Ishikawa (cell line): Measurements from ENCODE around the gene FAM180A.

Source experiments
- CEBPB ChIP-seq: IDR thresholded peaks from 2 replicates; pipeline ENCODE4 v1.6.1; 2012
- CREB1 ChIP-seq: IDR thresholded peaks from 2 replicates; pipeline ENCODE4 v1.6.1; 2012; ENCODE audit warnings: low read depth
- EGR1 ChIP-seq: IDR thresholded peaks from 2 replicates; pipeline ENCODE4 v1.6.1; 2012
- EP300 ChIP-seq: IDR thresholded peaks from 2 replicates; pipeline ENCODE4 v1.6.1; 2012; ENCODE audit warnings: borderline replicate concordance
- FOXM1 ChIP-seq: IDR thresholded peaks from 2 replicates; pipeline ENCODE4 v1.6.1; 2012; ENCODE audit warnings: low read depth, borderline replicate concordance
- NFIC ChIP-seq: IDR thresholded peaks from 2 replicates; pipeline ENCODE4 v1.6.1; 2012
- RAD21 ChIP-seq: IDR thresholded peaks from 2 replicates; pipeline ENCODE4 v1.6.1; 2012; ENCODE audit warnings: low read depth
- REST ChIP-seq: IDR thresholded peaks from 2 replicates; pipeline ENCODE4 v1.6.1; 2012; ENCODE audit warnings: low read depth, mild to moderate bottlenecking
- TAF1 ChIP-seq: IDR thresholded peaks from 2 replicates; pipeline ENCODE4 v1.6.1; 2012; ENCODE audit warnings: low read depth, mild to moderate bottlenecking
- TCF12 ChIP-seq: IDR thresholded peaks from 2 replicates; pipeline ENCODE4 v1.6.1; 2012; ENCODE audit warnings: low read depth
- TEAD4 ChIP-seq: IDR thresholded peaks from 2 replicates; pipeline ENCODE4 v1.6.1; 2012
- YY1 ChIP-seq: IDR thresholded peaks from 2 replicates; pipeline ENCODE4 v1.6.1; 2012; ENCODE audit warnings: low read depth
- ZBTB7A ChIP-seq: IDR thresholded peaks from 2 replicates; pipeline ENCODE4 v1.6.1; 2012; ENCODE audit warnings: low read depth
- TF ChIP-seq, protein P1 (sequence below): IDR thresholded peaks from 2 replicates; pipeline ENCODE4 v1.6.1; 2012
- TF ChIP-seq, protein P2 (sequence below): IDR thresholded peaks from 2 replicates; pipeline ENCODE4 v1.6.1; 2012

Gene FAM180A

GRCh38 chr7:135719688-135720087, 28.9 kb downstream of the FAM180A start:
- TF ChIP-seq TCF12 (no peak), ZBTB7A (no peak), EGR1 (no peak), YY1 (no peak), CREB1 (no peak)
- TF ChIP-seq, protein P1, sequence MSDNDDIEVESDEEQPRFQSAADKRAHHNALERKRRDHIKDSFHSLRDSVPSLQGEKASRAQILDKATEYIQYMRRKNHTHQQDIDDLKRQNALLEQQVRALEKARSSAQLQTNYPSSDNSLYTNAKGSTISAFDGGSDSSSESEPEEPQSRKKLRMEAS, result no peak

- no peak for TF ChIP-seq TEAD4
- TF ChIP-seq FOXM1, result no peak
- no peak for TF ChIP-seq EGR1
- TF ChIP-seq, protein P2, sequence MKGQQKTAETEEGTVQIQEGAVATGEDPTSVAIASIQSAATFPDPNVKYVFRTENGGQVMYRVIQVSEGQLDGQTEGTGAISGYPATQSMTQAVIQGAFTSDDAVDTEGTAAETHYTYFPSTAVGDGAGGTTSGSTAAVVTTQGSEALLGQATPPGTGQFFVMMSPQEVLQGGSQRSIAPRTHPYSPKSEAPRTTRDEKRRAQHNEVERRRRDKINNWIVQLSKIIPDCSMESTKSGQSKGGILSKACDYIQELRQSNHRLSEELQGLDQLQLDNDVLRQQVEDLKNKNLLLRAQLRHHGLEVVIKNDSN, result no peak
- TF ChIP-seq NFIC, result no peak
- TF ChIP-seq ZBTB7A, result no peak
- TF ChIP-seq, protein P1, result no peak
- TF ChIP-seq YY1, result no peak
- TF ChIP-seq REST, result no peak
- no peak for TF ChIP-seq RAD21
- TF ChIP-seq TCF12, result no peak
- TF ChIP-seq CEBPB, result no peak
- no peak for TF ChIP-seq EP300
Observed at GRCh38 chr7:135718794-135719437, 29.7 kb downstream of the FAM180A start.

GRCh38 chr7:135718219-135718618, 30.4 kb downstream of the FAM180A start:
- TF ChIP-seq REST (no peak), ZBTB7A (no peak), FOXM1 (no peak), TAF1 (no peak), TCF12 (no peak)
- TF ChIP-seq, protein P2, result no peak
- TF ChIP-seq, protein P1, result no peak

GRCh38 chr7:135717693-135718092, 30.9 kb downstream of the FAM180A start:
- TF ChIP-seq NFIC (no peak), CREB1 (no peak), FOXM1 (no peak), ZBTB7A (no peak), EGR1 (no peak), TEAD4 (no peak), RAD21 (no peak), REST (no peak), TCF12 (no peak), CEBPB (no peak)
- TF ChIP-seq, protein P1, result no peak
